ENCODE data around the gene ZNF689. TPM values are rescaled to one million over a fixed set of nuclear protein-coding genes. Genes with fewer than 3 reads are reported as not detected.

The ZNF689 gene
- total RNA-seq (ENCODE audit: unreplicated experiment), result 14.6 TPM
- long read RNA-seq, partial matches to known transcripts, result 0 of 6 reads
- long read RNA-seq, other reads (novel, unspliced or antisense), result 2 of 6 reads

GRCh38 chr16:30609926-30610839, at the start of gene ZNF689:
ZNF689 (minus strand) TSS chr16:30610389; CDS start chr16:30610041, 348 bp downstream.
- no peaks in the 10 kb centered on the region for H3K36me3 Mint-ChIP-seq (ENCODE audit: unreplicated experiment)
- peaks cover 3% of the 10 kb centered on the region for H3K4me1 Mint-ChIP-seq (ENCODE audit: low read depth, unreplicated experiment)
- peaks cover 10% of the 10 kb centered on the region for H3K9me3 Mint-ChIP-seq (ENCODE audit: unreplicated experiment)
- H3K27me3 Mint-ChIP-seq (ENCODE audit: unreplicated experiment), result peaks cover 6% of the 10 kb centered on the region
- H3K27ac Mint-ChIP-seq (ENCODE audit: unreplicated experiment), result peak within 1 kb of the TSS; percentile 93
- H3K4me3 Mint-ChIP-seq (ENCODE audit: unreplicated experiment), result peak within 1 kb of the TSS; percentile 86
- TF ChIP-seq CTCF (IDR thresholded peaks at IDR 0.05; ENCODE audit: partially characterized antibody, unreplicated experiment), result no peak
- DNase-seq, result peak; percentile 93

- peak overlapping the region; percentile 99 for H3K27ac Mint-ChIP-seq (ENCODE audit: unreplicated experiment)
- H3K27me3 Mint-ChIP-seq (ENCODE audit: unreplicated experiment), result peaks cover 15% of the 10 kb centered on the region
- peaks cover 18% of the 10 kb centered on the region for H3K9me3 Mint-ChIP-seq (ENCODE audit: unreplicated experiment)
- no peak for TF ChIP-seq CTCF (IDR thresholded peaks at IDR 0.05; ENCODE audit: partially characterized antibody, unreplicated experiment)
- H3K4me1 Mint-ChIP-seq (ENCODE audit: low read depth, unreplicated experiment), result peaks cover 16% of the 10 kb centered on the region
- H3K36me3 Mint-ChIP-seq (ENCODE audit: unreplicated experiment), result peaks cover 11% of the 10 kb centered on the region
- DNase-seq, result peak; percentile 81
- H3K4me3 Mint-ChIP-seq (ENCODE audit: unreplicated experiment), result peak overlapping the region; percentile 99
Measured at GRCh38 chr16:30658731-30659506, 48.7 kb upstream of the ZNF689 start.

GRCh38 chr16:30657866-30658730, 47.9 kb upstream of the ZNF689 start, which contains the start of gene FBRS:
FBRS (plus strand) TSS chr16:30658431; CDS start chr16:30659519, 1,088 bp downstream.
- Mint-ChIP-seq H3K4me1 (ENCODE audit: low read depth, unreplicated experiment) (peaks cover 13% of the 10 kb centered on the region), H3K27ac (ENCODE audit: unreplicated experiment) (peak within 1 kb of the TSS; percentile 99)
- peak; percentile 100 for DNase-seq

More at GRCh38 chr16:30657866-30658730, 47.9 kb upstream of the ZNF689 start, which contains the start of gene FBRS:
- TF ChIP-seq CTCF (IDR thresholded peaks at IDR 0.05; ENCODE audit: partially characterized antibody, unreplicated experiment), result peak; percentile 76
- H3K36me3 Mint-ChIP-seq (ENCODE audit: unreplicated experiment), result peaks cover 6% of the 10 kb centered on the region
- peaks cover 15% of the 10 kb centered on the region for H3K27me3 Mint-ChIP-seq (ENCODE audit: unreplicated experiment)
- peak within 1 kb of the TSS; percentile 99 for H3K4me3 Mint-ChIP-seq (ENCODE audit: unreplicated experiment)
- H3K9me3 Mint-ChIP-seq (ENCODE audit: unreplicated experiment), result peaks cover 18% of the 10 kb centered on the region
